NOMO-1 treated with dmso at 0.1 percent for 144 hours (cell line): ENCODE data around the gene CFAP61.
"Not testable (repeated sequence)": the region's sequence is repeated elsewhere in the genome, so short reads cannot be mapped to it uniquely, and the experiment has no call there.

Experiments used
- DNase-seq: peaks from one replicate; lab custom pipeline; 2025; ENCODE audit not compliant: unreplicated experiment; lab: John Stamatoyannopoulos, UW

The CFAP61 gene

DNA sequence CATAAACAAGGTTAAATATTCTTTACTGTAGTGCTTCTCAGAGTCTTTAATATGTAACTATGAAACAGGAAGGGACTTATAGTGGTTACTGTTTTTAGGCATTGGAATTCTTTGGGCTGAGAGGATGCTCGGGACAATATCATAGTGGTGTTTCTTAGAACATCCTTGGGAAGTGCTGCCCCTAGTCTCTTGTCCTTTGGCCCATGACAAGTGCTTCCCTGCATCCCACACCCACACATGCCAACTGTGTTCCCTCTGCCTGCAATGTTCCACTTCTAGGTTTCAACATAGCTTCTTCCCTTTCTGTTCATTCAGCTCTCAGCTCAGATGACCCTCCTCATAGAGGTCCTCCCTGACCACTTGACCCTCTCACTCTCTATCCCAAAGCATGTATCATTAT lies 37.6 kb downstream of the CFAP61 start:
- no peak for DNase-seq

DNA sequence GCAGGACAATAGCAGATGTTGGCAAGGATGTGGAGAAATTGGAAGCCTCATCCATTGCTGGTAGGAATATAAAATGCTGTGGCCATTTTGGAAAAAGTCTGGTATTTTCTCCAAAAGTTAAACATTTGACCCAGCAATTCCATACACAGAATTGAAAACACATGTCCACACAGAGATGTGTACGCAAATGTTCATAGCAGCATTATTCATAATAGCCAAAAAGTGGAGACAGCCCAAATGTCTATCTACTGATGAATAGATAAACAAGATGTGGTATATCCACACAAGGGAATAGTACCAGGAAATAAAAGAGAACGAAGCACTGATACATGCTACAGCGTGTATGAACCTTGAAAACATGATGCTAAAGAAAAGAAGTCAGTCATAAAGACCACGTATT lies 40.5 kb downstream of the CFAP61 start:
- DNase-seq: no peak

DNA sequence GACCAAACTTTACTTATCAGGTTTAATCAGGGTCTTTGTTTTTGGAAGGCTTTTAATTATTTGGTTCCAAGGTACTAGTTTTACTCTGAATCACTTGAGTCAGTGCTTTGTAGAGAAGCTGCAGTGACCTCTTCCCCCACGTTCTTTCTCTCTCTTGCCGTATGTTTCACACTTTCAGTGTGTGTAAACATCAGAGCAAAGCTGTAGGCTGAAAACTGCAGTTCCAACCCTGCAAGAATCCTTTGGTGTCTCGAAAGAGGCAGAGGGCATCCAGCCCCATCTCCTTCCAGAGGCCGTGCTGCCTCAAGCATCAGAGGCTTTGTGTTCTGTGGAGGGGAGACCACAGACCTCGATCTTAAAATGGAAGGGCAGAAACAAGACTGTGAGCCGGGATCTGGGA lies 42.1 kb downstream of the CFAP61 start:
- no peak for DNase-seq

DNA sequence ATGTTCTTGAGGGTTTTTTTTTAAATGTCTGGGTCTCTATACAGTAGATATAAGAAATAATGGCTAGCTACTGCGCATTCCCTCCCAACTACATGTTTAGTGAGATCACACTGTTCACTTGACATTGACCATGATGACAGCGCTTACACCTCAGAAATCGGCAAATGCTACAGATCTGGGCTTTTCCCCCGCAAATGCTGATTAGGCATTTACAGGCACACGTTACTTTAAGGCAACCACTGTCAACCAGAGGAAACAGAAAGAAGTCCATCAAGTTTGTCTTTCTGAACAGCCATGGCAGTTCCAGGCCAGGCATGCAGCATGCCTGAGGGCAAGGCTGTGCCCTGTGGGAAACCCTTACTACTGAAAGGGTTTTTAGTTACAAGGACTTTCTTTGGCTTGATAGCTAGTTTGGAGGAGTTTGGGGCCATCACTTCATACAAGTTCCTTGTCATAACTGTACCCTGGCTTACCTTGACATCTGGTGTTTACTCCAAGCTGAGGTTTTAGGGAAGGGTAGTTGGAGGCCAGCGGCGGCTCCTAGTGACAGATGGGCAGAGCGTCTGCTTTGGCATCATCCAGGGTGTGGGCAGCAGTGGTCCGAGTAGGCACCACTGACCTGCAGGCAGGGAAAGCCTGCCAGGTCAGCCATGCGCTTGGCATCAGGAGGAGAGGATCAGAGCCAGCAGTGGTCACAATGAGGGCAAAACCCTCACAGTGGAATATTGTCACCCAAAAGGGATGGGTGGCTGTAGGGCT lies 43.0 kb downstream of the CFAP61 start:
- DNase-seq: no peak

DNA sequence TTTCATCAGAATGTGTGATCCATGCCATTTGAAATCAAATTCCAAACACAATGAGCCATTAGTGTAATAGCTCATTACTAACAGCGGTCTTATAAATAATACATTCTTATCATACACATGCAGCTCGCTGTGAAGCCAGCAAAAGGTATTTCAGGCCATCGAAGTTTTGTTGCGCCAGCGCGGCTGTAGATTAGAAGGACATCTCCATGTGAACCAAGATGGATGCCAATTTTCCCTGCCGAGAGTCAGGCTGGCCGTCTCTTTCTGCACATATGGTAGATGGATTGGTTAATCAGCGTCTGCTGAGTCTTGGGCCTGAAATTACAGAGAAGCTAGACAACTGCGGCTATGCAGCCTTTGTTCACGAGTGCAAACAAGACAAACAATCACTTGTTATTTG lies 44.1 kb downstream of the CFAP61 start:
- DNase-seq: no peak

DNA sequence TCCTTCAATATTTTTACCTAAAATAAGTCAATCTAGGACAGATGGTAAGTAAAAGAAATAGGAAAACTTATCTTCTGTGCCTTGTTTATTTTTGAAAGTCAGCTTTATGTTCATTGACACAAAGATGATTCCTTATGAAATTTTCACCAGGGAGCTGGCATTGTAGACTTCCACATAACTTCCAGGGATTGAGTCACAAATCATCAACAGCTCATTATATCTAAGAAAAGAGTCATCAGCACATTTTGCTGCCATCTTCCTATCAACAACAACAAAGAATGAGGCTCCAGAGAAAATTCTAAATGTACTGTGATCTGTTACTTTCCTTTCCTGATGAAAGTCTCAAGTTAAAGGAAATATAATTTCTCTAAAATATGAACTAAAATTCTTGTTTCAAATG lies 48.5 kb downstream of the CFAP61 start:
- no peak for DNase-seq

DNA sequence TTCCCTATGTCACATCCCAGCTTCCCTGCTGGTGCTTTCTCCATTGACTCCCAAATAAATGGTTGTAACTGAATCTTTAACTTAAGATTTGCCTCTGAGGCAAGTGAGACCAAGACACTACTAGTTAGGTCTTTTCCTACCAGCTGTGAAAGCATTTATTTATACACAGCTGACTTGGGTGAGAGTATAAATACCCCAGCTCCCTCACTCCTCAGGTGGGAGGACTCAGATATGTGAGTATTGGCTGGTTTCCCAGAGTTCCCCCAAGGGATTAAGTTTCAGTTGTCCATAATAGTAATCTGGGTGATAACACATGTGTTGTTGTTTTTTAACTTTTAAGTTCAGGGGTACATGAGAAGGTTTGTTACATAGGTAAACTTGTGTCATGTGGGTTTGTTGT lies 49.8 kb downstream of the CFAP61 start:
- DNase-seq: no peak

DNA sequence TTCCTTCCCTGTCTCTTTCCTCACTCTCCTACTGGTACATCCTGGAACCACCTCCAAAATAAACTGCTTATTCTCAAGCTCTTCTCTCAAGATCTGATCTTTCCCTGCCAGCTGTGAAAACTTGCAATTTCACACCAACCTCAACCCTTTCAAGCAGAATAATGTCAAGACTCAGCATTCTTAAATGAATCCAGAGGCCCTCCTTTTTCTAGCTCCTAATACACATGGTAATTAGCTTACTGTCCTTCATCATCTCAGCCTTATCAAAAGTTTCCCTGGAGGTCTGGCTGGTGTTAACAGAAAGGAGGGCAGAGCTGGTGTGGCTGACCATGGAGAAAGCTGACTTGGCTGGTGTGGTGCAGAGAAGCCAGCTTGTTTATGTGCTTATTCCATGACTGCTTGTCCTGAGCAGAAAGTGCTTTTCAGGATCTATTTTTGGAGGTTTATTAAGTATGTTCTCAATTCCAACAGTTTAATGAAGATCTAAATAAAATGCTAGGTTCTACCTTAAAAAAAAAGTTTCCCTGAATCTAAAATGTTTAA lies 50.5 kb downstream of the CFAP61 start:
- DNase-seq: no peak

DNA sequence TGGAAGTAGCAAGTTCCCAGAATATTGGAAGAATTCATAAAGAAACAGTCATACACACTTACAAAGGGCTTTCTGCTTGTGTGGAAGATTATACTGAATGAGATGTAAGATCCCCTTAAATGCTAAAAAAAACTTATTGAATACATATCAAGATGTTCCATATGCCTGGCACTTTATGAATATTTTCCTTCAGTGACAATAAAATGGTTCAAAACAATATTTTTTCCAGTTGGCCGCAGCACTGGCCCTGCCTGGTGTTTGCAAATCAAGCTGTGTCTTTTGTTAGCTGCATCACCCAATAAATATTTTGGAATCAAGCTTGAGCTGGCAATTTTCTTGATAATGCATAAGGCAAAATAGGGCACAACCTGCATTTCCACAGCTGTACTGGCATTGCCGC lies 51.2 kb downstream of the CFAP61 start:
- DNase-seq: no peak

DNA sequence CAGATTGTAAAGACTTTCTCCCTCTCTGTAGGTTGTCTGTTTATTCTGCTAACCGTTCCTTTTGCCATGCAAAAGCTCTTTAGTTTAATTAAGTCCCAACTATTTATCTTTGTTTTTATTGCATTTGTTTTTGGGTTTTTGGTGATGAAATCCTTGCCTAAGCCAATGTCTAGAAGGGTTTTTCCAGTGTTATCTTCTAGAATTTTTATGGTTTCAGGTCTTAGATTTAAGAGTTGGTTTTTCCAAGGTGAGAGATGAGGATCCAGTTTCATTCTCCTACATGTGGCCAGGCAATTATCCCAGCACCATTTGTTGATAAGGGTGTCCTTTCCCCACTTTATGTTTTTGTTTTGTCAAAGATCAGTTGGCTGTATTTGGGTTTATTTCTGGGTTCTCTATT lies 70.9 kb downstream of the CFAP61 start:
- not testable (repeated sequence) for DNase-seq

DNA sequence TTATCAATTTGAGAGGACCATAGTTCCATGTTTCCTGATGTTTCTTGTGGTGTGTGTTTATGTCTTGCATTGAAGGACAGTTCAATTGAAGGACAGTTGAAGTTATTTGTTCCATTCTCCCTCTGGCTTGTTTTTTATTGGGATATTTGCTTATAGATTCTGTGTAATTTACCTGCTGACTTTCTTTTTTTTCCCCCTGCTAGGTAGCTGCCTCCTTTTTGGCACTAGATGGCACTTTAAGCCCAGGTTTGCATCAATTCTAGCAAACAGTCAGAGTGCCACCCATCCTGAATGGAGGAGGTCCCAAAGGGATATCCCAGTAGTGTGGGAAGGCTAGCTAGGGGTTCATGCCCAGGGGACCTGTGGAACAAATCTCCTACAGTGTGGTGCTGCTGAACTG lies 78.1 kb downstream of the CFAP61 start:
- no peak for DNase-seq

DNA sequence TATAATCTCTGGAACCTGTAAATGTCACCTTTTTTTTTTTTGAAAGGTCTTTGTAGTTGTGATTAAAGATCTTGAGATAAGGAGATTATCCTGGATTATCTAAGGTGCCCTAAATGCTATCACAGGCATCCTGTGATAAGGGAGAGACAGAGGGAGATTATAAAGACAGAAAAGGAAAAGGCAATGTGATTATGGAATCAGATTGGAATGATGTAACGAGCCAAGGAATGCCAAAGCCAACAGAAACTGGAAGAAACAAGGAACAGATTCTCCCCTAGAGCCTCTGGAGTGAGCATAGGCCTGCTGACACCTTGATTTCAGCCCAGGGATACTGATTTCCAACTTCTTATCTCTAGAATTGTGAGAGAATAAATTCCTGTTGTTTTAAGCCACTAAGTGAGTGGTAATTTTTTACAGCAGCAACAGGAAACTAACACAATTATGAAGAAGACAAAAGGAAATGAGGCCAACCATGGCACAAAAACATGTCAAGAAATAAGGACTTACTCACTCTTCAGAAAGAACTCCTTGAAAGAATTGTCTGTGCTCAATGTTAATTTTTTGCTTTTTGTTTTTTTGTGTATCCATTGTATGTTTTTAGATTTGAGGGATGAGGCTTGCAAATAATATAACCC lies 82.7 kb downstream of the CFAP61 start:
- DNase-seq: no peak

DNA sequence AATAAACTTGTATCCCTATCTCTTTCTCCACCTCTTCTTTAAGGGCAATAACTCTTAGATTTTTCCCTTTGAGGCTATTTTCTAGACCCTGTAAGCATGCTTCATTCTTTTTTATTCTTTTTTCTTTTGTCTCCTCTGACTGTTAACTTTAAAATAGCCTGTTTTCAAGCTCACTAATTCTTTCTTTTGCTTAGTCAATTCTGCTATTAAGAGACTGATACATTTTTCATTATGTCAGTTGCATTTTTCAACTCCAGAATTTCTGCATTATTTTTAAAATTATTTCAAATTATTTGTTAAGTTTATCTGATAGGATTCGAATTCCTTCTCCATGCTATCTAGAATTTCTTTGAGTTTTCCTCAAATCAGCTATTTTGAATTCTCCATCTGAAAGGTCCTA lies 84.0 kb downstream of the CFAP61 start:
- no peak for DNase-seq

DNA sequence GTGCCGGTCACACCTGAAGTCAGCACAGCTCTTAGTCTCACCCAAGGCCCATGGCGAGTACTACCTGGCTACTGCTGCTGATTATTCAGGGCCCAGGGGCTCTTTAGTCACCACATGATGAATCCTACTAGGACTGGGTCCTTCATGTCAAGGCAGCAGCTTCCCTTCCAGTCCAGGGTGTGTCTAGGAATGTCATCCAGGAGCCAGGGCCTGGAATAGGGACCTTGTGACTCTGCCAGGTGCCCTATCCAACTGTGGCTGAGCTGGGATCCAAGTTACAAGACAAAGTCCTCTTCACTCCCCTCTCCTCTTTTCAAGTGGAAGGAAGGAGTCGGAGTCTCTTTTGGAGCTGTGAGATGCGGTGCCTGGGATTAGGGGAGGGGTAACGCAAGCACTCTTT lies 85.5 kb downstream of the CFAP61 start:
- DNase-seq: no peak

DNA sequence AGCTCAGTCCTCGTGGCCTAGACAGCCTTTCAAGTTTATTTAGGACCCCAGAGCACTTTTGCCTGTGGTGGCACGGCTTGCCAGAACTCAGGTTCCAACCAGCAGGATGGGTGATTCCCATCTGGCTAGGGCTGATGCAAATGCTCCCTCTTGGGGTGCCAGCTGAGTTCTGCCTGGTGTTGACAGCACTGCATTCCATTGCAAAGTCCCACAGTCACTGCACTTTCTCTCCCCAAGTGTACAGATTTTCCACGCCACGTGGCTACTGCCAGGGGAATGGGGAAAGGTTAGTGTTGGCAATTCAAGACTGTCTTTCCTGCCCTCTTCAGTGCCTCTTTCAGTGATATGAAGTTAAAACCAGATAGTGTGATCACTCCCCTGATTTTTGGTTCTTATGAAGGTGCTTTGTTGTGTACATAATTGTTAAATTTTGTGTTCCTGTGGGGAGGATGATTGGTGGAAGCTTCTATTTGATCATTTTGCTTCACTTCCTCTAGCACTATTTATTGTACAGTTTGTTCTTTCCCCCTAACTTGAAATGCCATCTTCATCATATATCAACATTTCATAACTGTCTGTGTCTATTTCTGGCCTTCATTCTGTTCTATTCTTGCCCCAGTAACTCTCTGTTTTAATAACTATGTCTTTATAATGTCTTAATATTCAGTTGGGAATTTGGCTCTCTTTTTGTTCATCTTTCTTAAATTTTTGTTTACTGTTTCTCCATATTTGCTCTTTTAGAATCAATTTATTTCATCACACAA lies 86.2 kb downstream of the CFAP61 start:
- peak; percentile 15 for DNase-seq

DNA sequence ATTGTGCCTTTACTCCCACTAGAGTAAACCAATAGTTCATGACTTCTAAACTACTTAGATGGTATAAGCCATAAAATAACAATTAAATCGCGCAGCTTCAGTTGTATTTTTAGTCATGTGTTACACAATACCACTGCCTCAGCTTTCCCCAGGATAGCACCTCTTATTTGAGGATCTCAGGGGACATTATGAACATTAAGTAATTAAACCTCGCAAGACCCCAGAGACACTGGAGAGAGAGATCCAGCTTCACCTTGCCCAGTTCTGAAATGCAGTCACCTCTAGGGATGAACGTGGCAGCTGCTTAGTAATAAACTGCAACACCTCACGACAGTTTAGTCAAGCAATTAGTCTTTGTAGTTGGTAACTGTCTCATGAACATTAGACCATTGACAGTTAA lies 87.1 kb downstream of the CFAP61 start:
- DNase-seq: no peak

DNA sequence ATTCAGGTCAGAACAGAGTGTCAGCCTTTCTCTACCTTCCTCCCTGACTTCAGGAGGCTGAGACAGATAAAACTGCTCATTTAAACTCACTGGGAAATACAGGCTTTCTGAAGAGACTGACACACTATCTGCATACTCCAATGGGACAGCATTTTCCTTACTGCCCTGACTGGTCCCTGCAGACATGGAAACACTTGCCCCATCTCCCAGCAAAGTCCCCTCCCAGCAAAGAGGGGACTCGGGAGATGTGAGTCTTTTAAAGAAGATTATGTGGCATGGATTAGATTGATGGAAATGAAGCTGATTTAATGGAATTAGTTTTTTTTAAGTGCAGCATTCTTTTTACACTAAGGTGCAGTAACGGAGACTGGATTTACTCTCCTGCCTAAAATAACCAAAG lies 90.8 kb downstream of the CFAP61 start:
- no peak for DNase-seq

DNA sequence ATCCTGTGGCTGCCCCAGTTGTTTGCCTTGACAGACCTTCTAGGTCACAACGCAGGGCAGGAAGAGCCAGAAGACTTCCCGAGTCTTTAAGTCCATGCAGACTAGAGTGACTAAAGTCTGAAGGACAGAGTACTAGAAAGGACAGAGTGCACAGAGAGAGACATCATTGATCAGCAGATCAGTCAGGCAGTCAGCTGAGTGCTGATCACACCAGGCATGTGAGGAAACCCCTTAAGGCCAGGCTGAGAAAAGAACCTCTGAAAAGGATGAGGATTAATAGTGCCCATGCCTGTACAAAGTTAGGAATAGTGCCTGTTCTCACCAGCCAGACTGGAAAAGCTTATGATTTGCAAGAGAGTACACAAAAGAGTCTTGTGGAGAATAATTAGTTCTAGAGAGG lies 91.3 kb downstream of the CFAP61 start:
- DNase-seq: no peak

DNA sequence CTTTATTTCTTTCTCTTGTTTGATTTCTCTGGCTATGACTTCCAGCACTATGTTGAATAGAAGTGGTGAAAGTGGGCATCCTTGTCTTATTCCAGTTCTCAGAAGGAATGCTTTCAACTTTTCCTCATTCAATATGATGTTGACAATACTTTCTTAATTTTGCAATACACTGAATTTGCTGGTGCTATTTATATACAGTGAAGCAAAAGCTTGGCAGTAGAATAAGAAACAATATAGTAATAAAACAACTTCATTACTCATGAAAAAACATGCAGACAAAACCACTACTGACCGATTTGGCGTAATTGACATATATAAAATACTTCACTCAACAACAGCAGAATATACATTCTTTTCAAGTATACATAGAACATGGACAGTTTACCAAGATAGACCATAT lies 96.4 kb downstream of the CFAP61 start:
- no peak for DNase-seq

DNA sequence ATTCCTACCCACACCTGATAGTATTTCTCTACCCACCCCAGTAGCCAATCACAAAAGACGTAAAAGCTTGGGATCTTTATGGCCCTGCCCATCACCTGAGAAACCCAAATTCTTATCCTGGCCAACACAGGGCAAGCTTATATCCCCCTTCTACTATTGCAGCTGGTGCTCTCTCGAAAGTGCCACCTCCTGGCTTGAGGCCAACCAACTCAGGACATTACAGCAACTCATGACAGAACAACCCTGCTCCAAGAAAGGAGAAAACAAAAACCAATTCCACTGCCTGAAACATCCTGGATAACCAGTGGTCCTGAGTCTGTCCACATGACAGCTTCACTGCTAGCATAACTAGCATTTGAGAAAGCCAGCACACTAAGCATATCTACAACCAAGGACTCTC lies 97.9 kb downstream of the CFAP61 start:
- no peak for DNase-seq

DNA sequence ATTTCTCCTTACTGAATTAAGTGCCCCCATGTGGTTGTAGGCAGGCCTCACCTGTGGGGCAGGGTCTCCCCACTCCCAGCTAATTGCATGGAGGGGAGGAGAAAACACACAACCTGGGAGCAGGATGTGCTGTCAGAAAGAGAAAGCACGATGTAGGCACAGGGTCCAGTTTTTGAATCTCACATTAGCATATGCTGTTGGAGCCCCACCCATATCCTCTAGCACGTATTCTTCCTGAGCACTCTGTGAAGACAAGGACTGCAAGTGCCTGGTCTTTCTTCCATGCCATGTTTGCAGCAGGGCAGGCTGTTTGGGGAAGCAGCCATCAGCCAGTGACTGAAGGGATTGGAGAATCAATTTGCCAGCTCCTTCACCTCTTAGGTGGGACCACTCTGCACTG lies 108.2 kb downstream of the CFAP61 start:
- no peak for DNase-seq

DNA sequence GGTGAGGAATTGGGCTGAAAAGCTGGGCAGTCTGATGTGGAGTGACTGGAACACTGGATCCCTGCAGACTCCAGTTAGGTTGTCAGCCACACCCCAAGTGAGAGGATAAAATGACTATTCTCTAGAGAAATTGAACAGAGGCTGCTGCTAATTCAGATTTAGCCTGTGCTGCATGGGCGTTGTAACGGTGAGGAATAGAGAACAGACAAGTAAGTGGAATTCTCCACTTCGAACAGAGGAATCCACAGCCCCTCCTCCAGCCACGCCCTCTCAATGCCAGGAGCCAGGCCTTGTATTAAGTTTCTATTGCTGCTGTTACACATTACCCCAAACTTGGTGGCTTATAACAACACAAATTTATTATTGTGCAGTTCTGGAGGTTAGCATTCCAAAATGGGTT lies 109.3 kb downstream of the CFAP61 start:
- DNase-seq: no peak
